Endothelial cell of umbilical vein (primary cell): ENCODE results near the gene TUBGCP2. TPM values are rescaled to one million over a fixed set of nuclear protein-coding genes. Genes with fewer than 3 reads are reported as not detected.

Source experiments
- BruUV-seq: library from RNA; stranded (reverse); fragments of 400-500 nt; replicated peaks from 2 replicates; lab custom pipeline; 2021; lab: Mats Ljungman, UMichigan
- CTCF ChIA-PET: fragments of 300-600, 350-600 bp; sonication (Branson Sonifier 250); formaldehyde crosslinking; loops from one replicate; lab custom pipeline; 2021; ENCODE audit warnings: antibody characterized with exemption, inconsistent platforms; lab: Charles Lee
- POLR2A ChIA-PET: fragments of 300-600, 350-600 bp; sonication (Branson Sonifier 250); formaldehyde crosslinking; loops from one replicate; lab custom pipeline; 2021; ENCODE audit warnings: antibody characterized with exemption, inconsistent platforms; lab: Charles Lee
- DNase-seq: peaks from one replicate; pipeline ENCODE4 v3.0.0-alpha.2; 2011; ENCODE audit warnings: low read depth, low spot score
- FAIRE-seq: peaks from 2 replicates; lab custom pipeline; 2011; peaks lifted over from hg19 to GRCh38; lab: Jason Lieb, UNC
- H2AFZ ChIP-seq: 2 replicates; pipeline ENCODE4 v1.6.0; 2012; ENCODE audit warnings: low read depth, low read length, control low read depth, inconsistent platforms
- H3K27ac ChIP-seq: 2 replicates; pipeline ENCODE4 v1.5.1; 2011; ENCODE audit warnings: low read depth, mild to moderate bottlenecking, control low read depth, low read length, moderate library complexity; ENCODE audit not compliant: insufficient read depth
- H3K27me3 ChIP-seq, 2 experiments: 2 replicates each; pipeline versions ENCODE4 v1.6.0 to v1.6.1; 2011; ENCODE audit warnings: low read length in 2 of 2, mixed read lengths in 1 of 2; ENCODE audit not compliant: control insufficient read depth in 2 of 2, insufficient read depth in 2 of 2
- H3K36me3 ChIP-seq, 2 experiments: 2 replicates in 1 of 2; 3 replicates in 1 of 2; pipeline ENCODE4 v1.5.1; 2011; ENCODE audit warnings: low read length in 2 of 2, mild to moderate bottlenecking in 1 of 2, moderate library complexity in 1 of 2; ENCODE audit not compliant: control insufficient read depth in 2 of 2, insufficient read depth in 2 of 2; ENCODE audit errors: extremely low read depth in 1 of 2
- H3K4me1 ChIP-seq: 3 replicates; pipeline ENCODE4 v1.5.1; 2011; ENCODE audit warnings: mild to moderate bottlenecking, low read length; ENCODE audit not compliant: control insufficient read depth, insufficient read depth; ENCODE audit errors: extremely low read depth
- H3K4me2 ChIP-seq: 2 replicates; pipeline ENCODE4 v1.6.1; 2011; ENCODE audit warnings: low read length, control low read depth, mixed read lengths; ENCODE audit not compliant: insufficient read depth
- H3K4me3 ChIP-seq, 3 experiments: fragments of 200-600 bp in 1 of 3; sonication (generic), shearing (Covaris generic) in 1 of 3; replicated peaks in 1 of 3; 2 replicates each; pipeline ENCODE4 v1.5.1; 2011 to 2016; ENCODE audit warnings: control low read depth in 3 of 3, low read length in 3 of 3, mild to moderate bottlenecking in 2 of 3, inconsistent platforms in 1 of 3, low read depth in 1 of 3, moderate library complexity in 1 of 3; ENCODE audit not compliant: insufficient read depth in 1 of 3
- H3K79me2 ChIP-seq: 2 replicates; pipeline ENCODE4 v1.6.0; 2012; ENCODE audit warnings: low read length, inconsistent platforms; ENCODE audit not compliant: control insufficient read depth, insufficient read depth
- H3K9ac ChIP-seq: replicated peaks from 2 replicates; pipeline ENCODE3; 2011; ENCODE audit warnings: low read length, control low read depth; ENCODE audit not compliant: insufficient read depth; ENCODE audit errors: extremely low read depth
- H3K9me1 ChIP-seq: replicated peaks from 3 replicates; pipeline ENCODE4 v1.6.0; 2011; ENCODE audit warnings: mild to moderate bottlenecking, low read length; ENCODE audit not compliant: control insufficient read depth, insufficient read depth; ENCODE audit errors: extremely low read depth
- H3K9me3 ChIP-seq: replicated peaks from 2 replicates; pipeline ENCODE4 v1.5.1; 2012; ENCODE audit warnings: low read length, inconsistent platforms; ENCODE audit not compliant: control insufficient read depth, insufficient read depth
- H4K20me1 ChIP-seq: replicated peaks from 2 replicates; pipeline ENCODE3; 2011; ENCODE audit warnings: mild to moderate bottlenecking, low read length; ENCODE audit not compliant: control insufficient read depth, insufficient read depth; ENCODE audit errors: extremely low read depth
- EZH2 ChIP-seq: IDR thresholded peaks from 2 replicates; pipeline ENCODE4 v1.6.1; 2012; ENCODE audit warnings: borderline replicate concordance, low read depth, mild to moderate bottlenecking, moderate library complexity, low read length, inconsistent platforms; ENCODE audit not compliant: severe bottlenecking
- FOS ChIP-seq: IDR thresholded peaks from 2 replicates; pipeline ENCODE4 v1.6.1; 2011; ENCODE audit warnings: mild to moderate bottlenecking, low read length, moderate library complexity, borderline replicate concordance; ENCODE audit not compliant: insufficient read depth
- GATA2 ChIP-seq: IDR thresholded peaks from 2 replicates; pipeline ENCODE4 v1.7.0; 2011; ENCODE audit warnings: low read depth, mild to moderate bottlenecking, moderate library complexity, mixed read lengths, low read length; ENCODE audit not compliant: insufficient read length, insufficient read depth
- JUN ChIP-seq: IDR thresholded peaks from 2 replicates; pipeline ENCODE4 v1.6.1; 2011; ENCODE audit warnings: borderline replicate concordance, low read depth; ENCODE audit not compliant: insufficient read length, insufficient read depth
- MAX ChIP-seq: IDR thresholded peaks from 2 replicates; pipeline ENCODE4 v1.6.1; 2011; ENCODE audit not compliant: insufficient read depth, insufficient read length
- MYC ChIP-seq: IDR thresholded peaks from one replicate; pipeline ENCODE4 v1.6.1; 2011; ENCODE audit warnings: mild to moderate bottlenecking, low read depth, low read length
- POLR2A ChIP-seq: IDR thresholded peaks from 2 replicates; pipeline ENCODE4 v1.6.1; 2012; ENCODE audit warnings: low read depth, mild to moderate bottlenecking, control low read depth, low read length
- POLR2AphosphoS5 ChIP-seq: IDR thresholded peaks from 2 replicates; pipeline ENCODE4 v1.6.1; 2012; ENCODE audit warnings: low read depth, mild to moderate bottlenecking, control low read depth, low read length, moderate library complexity; ENCODE audit not compliant: insufficient read depth
- dilution Hi-C: fragments of 300-500 bp; cut with MboI; formaldehyde crosslinking; loops from one replicate; pipeline ENCODE4 v1.15.0; 2019; ENCODE audit warnings: low sequenced_read_pairs; ENCODE audit not compliant: extremely low pct_ligation_motif_present
- intact Hi-C: fragments of 100-400 bp; cut with micrococcal nuclease; formaldehyde crosslinking; loops from one replicate; pipeline ENCODE4 v1.10.0; 2022
- polyA plus RNA-seq, 4 experiments: library from polyadenylated mRNA; depleted of rRNA in 3 of 4; stranded (reverse) in 3 of 4; unstranded in 1 of 4; fragments of >200 nt; gene quantifications; 2 replicates each; pipeline versions ENCODE4 v1.2.1 to v1.2.3, GENCODE V29; 2011 to 2012; ENCODE audit warnings: missing spikeins in 1 of 4
- total RNA-seq: library from RNA; stranded (reverse); gene quantifications from 2 replicates; pipeline ENCODE4 v1.2.3, GENCODE V29; 2021
- TF ChIP-seq, protein P1 (sequence below), 2 donors: IDR thresholded peaks; 1 replicate in 1 of 2; 2 replicates in 1 of 2; pipeline ENCODE4 v1.5.1; 2011; ENCODE audit warnings: low read length in 2 of 2, mild to moderate bottlenecking in 2 of 2, moderate library complexity in 2 of 2, control low read depth in 1 of 2, inconsistent platforms in 1 of 2, low read depth in 1 of 2; ENCODE audit not compliant: insufficient read depth in 1 of 2; ENCODE audit errors: extremely low read depth in 1 of 2

The TUBGCP2 gene
- total and polyA plus RNA-seq, 2 donors (not counting 3 experiments of a cell fraction or from before 2014, with no cell fraction given), result 37.1 to 53.1 TPM

GRCh38 chr10:133249094-133249780 is 59.4 kb downstream of the TUBGCP2 start:
- POLR2A ChIA-PET, result no interaction called here
- intact Hi-C loops (no loop called here), dilution Hi-C loops (no loop called here)
- no peaks in the 10 kb centered on the region for H3K9me3 ChIP-seq
- no peak overlapping the region for H3K4me2 ChIP-seq
- H3K79me2 ChIP-seq, result no peaks in the 10 kb centered on the region
- BruUV-seq, result no TSS peak
- H3K36me3 ChIP-seq, result no peaks in the 10 kb centered on the region
- H3K27ac ChIP-seq, result no peak overlapping the region
- H3K27me3 ChIP-seq, result no peaks in the 10 kb centered on the region
- no peaks in the 10 kb centered on the region for H3K9me1 ChIP-seq
- DNase-seq (no peak), FAIRE-seq (no peak)
- TF ChIP-seq FOS (no peak), JUN (no peak)
- TF ChIP-seq, protein P1, sequence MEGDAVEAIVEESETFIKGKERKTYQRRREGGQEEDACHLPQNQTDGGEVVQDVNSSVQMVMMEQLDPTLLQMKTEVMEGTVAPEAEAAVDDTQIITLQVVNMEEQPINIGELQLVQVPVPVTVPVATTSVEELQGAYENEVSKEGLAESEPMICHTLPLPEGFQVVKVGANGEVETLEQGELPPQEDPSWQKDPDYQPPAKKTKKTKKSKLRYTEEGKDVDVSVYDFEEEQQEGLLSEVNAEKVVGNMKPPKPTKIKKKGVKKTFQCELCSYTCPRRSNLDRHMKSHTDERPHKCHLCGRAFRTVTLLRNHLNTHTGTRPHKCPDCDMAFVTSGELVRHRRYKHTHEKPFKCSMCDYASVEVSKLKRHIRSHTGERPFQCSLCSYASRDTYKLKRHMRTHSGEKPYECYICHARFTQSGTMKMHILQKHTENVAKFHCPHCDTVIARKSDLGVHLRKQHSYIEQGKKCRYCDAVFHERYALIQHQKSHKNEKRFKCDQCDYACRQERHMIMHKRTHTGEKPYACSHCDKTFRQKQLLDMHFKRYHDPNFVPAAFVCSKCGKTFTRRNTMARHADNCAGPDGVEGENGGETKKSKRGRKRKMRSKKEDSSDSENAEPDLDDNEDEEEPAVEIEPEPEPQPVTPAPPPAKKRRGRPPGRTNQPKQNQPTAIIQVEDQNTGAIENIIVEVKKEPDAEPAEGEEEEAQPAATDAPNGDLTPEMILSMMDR (IDR thresholded peaks at IDR 0.05; ENCODE audit: extremely low read depth in 1 of 2, insufficient read depth in 1 of 2, low read depth in 1 of 2, low read length in 2 of 2), result no peak
- no peak overlapping the region for H2AFZ ChIP-seq
- H3K4me3 ChIP-seq, result no peak overlapping the region
- no peaks in the 10 kb centered on the region for H4K20me1 ChIP-seq
- no peaks in the 10 kb centered on the region for H3K4me1 ChIP-seq
- H3K9ac ChIP-seq, result no peak overlapping the region
- CTCF ChIA-PET, result no interaction called here

GRCh38 chr10:133248334-133248715 is 60.3 kb downstream of the TUBGCP2 start:
- POLR2A ChIA-PET, result no interaction called here
- H3K4me1 ChIP-seq, result no peaks in the 10 kb centered on the region
- H3K4me2 ChIP-seq, result no peak overlapping the region
- intact Hi-C loops, result no loop called here
- H3K27me3 ChIP-seq, result no peaks in the 10 kb centered on the region
- no peak overlapping the region for H3K4me3 ChIP-seq
- CTCF ChIA-PET, result interaction anchor here (1.3 kb wide), 1 partner anchor 9 kb away, joined by 4 read pairs; no protein-coding TSS in a partner anchor
- DNase-seq, result no peak
- no peaks in the 10 kb centered on the region for H3K9me3 ChIP-seq
- H2AFZ ChIP-seq, result no peak overlapping the region
- H3K9ac ChIP-seq, result no peak overlapping the region
- no peak overlapping the region for H3K27ac ChIP-seq
- H3K36me3 ChIP-seq, result no peaks in the 10 kb centered on the region
- no TSS peak for BruUV-seq
- dilution Hi-C loops, result no loop called here
- H3K9me1 ChIP-seq, result no peaks in the 10 kb centered on the region
- no peak for FAIRE-seq
- no peaks in the 10 kb centered on the region for H4K20me1 ChIP-seq
- TF ChIP-seq GATA2 (no peak), MYC (no peak), POLR2A (no peak), POLR2AphosphoS5 (no peak), MAX (no peak), JUN (no peak), EZH2 (no peak), FOS (no peak)
- TF ChIP-seq, protein P1 (IDR thresholded peaks at IDR 0.05; ENCODE audit: extremely low read depth in 1 of 2, insufficient read depth in 1 of 2, low read depth in 1 of 2, low read length in 2 of 2), result no peak
- no peaks in the 10 kb centered on the region for H3K79me2 ChIP-seq
